Mammary microvascular endothelial cell (primary cell): ENCODE measurements around the gene WDCP. TPM values are rescaled to one million over a fixed set of nuclear protein-coding genes. Genes with fewer than 3 reads are reported as not detected.

Source experiments
- total RNA-seq: library from RNA; depleted of rRNA; stranded (reverse); fragments of >200 nt; gene quantifications from 2 replicates; pipeline ENCODE4 v1.2.3, GENCODE V29; 2015

Gene WDCP
- 10.6 and 12.1 TPM in 2 replicates for total RNA-seq

GRCh38 chr2:24046930-24047702, at the start of gene WDCP:
Gene WDCP, minus strand, starts transcription at chr2:24047391. Its CDS starts 7,897 bp downstream, at chr2:24039494.

GRCh38 chr2:24084386-24085199, 37.4 kb upstream of the WDCP start, which contains the start of gene TP53I3:
Gene TP53I3, minus strand, starts transcription at chr2:24084834. Its CDS starts 508 bp downstream, at chr2:24084326.

GRCh38 chr2:24075915-24076848, 29.0 kb upstream of the WDCP start, which contains the start of gene SF3B6:
Gene SF3B6, minus strand, starts transcription at chr2:24076326. Its CDS starts 97 bp downstream, at chr2:24076229.

GRCh38 chr2:24049485-24050021, 2.4 kb upstream of the WDCP start, which contains the start of gene FKBP1B:
Gene FKBP1B, plus strand, starts transcription at chr2:24049741. Its CDS starts 109 bp downstream, at chr2:24049850.

GRCh38 chr2:24009680-24010476, 37.3 kb downstream of the WDCP start, which contains the start of gene MFSD2B:
Gene MFSD2B, plus strand, starts transcription at chr2:24010085. Its CDS starts 12 bp downstream, at chr2:24010097.

Other genes with a start within 250 kb of the WDCP start
- gene ATAD2B, start 120.3 kb downstream of the WDCP start, total RNA-seq = 4.7 and 5.1 TPM in 2 replicates
- gene UBXN2A, start 106.9 kb downstream of the WDCP start, total RNA-seq = 9.9 and 17.1 TPM in 2 replicates
- 0.20 and 0.59 TPM in 2 replicates for gene MFSD2B, start 37.3 kb downstream of the WDCP start, total RNA-seq
- 15.6 and 21.6 TPM in 2 replicates for gene FKBP1B, start 2.4 kb upstream of the WDCP start, total RNA-seq
- 196 and 209 TPM in 2 replicates for gene SF3B6, start 28.9 kb upstream of the WDCP start, total RNA-seq
- gene TP53I3, start 37.4 kb upstream of the WDCP start, total RNA-seq = 114 and 133 TPM in 2 replicates
- 0.69 TPM in 1 of 2 replicates, not detected in the other for gene PFN4, start 75.9 kb upstream of the WDCP start, total RNA-seq
- gene FAM228B, start 76.1 kb upstream of the WDCP start, total RNA-seq = 1.1 and 2.0 TPM in 2 replicates
- 0.07 and 2.4 TPM in 2 replicates for gene FAM228A, start 127.7 kb upstream of the WDCP start, total RNA-seq